Measurements from ENCODE around the gene EXPH5. TPM values are rescaled to one million over a fixed set of nuclear protein-coding genes. Genes with fewer than 3 reads are reported as not detected.

The EXPH5 gene, protein sequence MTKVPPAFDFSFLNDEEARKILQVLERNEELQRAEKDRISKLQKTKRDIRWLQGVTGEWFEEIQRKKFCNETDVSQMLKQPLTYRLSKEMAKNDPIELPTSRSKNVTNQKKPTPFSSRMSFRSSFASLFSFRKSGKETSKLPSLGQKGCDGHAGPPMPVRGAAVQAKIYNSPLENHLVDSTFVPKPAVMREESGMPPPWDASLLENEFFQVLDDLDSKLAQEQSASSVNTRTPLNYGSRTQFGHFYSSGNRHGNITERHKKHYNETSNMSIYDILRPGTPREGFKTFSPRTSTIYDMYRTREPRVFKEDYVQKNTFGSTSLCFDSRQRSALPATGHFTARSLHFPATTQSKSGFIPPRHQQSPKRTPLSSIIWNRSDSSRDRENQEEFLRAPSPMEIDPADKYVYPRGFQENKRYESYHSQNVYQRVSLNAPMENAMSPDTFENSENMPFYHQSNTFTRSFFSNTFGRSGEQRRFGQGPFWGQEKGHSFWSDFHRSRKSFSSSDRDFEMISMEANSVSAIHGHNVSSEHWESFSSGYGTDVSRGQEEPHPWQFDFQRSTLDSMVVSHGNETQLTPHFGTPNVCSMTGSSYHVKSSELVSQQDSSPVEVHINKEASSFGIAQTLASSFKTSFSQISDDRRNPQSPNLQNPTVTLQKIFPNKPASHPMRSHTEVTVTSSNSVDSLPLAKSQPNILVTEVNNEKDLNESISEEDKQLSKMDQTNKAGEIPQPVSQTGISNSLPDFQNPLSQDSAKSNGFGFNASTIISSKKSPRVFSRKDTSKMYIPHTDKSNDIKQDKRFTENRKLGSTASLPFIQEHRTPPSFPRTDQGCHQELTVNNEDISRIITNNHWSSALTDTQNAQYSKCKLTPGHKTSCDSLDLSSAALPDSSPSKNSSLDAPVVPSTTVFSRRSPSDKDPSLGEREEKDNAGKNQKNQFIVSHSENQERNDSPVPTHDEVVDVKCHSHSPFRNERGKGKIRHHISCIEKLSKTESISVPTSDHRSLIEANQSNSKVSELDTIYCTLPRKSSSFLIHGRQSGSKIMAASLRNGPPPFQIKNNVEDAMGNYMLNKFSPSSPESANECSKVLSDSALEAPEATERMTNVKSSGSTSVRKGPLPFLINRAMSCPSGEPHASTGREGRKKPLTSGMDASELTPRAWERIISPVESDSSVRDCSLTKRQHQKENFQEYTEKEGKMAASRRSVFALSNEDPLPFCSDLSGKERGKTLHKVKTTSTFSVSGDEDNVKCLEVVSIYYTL (N-terminal part only)
- 2.8 and 3.4 TPM in 2 replicates for total RNA-seq

GRCh38 chr11:108593214-108593922, at the start of gene EXPH5:
EXPH5 (minus strand) TSS chr11:108593768; CDS start chr11:108593536, 232 bp downstream.

DNA sequence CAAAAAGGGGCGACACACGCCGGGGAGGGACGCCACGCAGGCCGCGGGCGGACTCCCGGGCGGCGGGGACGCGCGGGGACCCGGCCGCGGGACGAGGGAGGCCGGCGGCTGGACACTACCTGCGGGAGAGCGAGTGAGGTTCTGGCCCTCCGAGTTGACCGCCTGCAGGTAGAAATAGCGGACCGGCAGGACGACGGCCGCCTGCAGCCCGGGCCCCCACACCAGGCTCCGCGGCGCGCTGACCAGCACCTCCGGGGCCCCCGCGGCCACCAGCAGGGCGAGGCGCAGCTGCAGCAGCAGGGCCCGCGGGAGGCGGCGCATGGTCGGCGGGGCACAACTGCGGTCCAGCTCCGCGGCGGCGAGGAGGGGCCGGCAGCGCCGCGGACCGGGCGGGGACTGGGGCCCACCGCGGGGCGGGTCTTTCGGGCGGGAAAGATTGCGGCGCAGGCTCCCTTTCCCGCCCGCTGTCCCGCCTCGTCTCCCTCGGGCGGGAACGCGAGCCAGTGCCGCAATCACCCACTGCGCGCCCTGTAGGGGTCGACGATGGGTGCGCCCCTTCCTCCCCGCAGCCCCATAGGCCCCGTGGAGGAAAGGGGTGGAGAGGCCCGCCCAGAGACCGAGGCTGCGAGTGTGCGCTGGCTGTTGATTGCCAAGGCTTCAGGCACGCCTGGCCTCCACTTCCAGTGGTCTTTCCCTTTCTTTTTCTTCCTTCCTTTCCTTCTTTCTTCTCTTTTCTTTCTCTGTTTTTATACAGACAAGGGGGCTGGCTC, 95.3 kb downstream of the EXPH5 start, which contains the start of gene POGLUT3:
TSS of gene POGLUT3 (minus strand) at position 339 of the 770 bp plus-strand sequence. CDS start at position 321, 18 bp downstream.

DNA sequence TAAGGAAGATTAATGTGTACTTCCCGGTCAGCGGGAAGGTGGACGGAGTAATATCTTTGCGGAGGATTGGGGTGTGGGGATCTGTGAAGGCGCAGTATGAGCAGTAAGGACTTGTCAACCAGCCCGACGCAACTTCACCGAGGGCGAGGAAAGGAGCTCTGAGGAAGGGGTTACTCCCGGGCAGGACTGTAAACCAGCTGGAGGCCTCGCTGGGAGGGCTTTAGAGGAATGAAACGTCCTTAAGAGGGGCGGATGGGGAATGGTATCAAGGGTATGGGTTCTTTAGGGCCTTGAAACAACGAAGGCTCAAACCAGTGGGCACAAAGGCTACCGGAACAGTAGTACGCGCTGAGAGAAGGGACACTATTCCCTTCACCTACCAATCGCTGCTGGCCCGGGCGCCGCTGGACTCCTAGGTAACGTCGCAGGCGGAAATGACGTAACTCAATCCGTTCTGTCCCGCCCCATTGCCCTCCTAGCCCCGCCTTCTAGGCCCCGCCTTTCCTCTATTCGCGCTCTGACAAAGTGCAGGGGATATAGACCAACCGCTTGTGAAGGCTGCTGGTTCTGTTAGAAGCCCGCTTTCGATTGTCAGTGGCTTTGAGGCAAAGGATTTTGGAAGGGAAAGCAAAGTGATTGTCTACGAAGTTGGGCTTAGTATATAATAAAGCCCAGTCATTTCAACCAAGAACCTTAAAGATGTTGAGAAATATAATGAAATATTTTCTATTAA, 126.3 kb downstream of the EXPH5 start, which contains the start of gene C11orf65:
TSS of gene C11orf65 (minus strand) at position 439 of the 733 bp plus-strand sequence. CDS start 5,970 bp downstream, outside the sequence.

Other genes starting within 250 kb of the EXPH5 start
- gene C11orf65, start 126.2 kb downstream of the EXPH5 start, total RNA-seq: 0.81 and 1.5 TPM in 2 replicates
- 63.0 and 69.0 TPM in 2 replicates for gene POGLUT3, start 95.4 kb downstream of the EXPH5 start, total RNA-seq
- 16.1 and 17.5 TPM in 2 replicates for gene DDX10, start 71.3 kb upstream of the EXPH5 start, total RNA-seq